IPS-11a (cell line): ENCODE data around the gene ARID5B.
"Not testable (repeated sequence)": the region's sequence is repeated elsewhere in the genome, so short reads cannot be mapped to it uniquely, and the experiment has no call there.

Experiments
- H3K4me3 ChIP-seq: one replicate; pipeline ENCODE4 v1.5.1; 2013; ENCODE audit warnings: low read depth, low read length, control low read depth

Gene ARID5B

GRCh38 chr10:61961278-61961677, 59.8 kb downstream of the ARID5B start:
- no peak overlapping the region for H3K4me3 ChIP-seq

GRCh38 chr10:61962971-61963370, 61.5 kb downstream of the ARID5B start:
- H3K4me3 ChIP-seq = no peak overlapping the region

- H3K4me3 ChIP-seq = no peak overlapping the region
Measured at GRCh38 chr10:61963669-61964058, 62.2 kb downstream of the ARID5B start.

GRCh38 chr10:61964059-61964709, 62.7 kb downstream of the ARID5B start:
- no peak overlapping the region for H3K4me3 ChIP-seq

- H3K4me3 ChIP-seq = no peak overlapping the region
Measured at GRCh38 chr10:61964949-61965702, 63.6 kb downstream of the ARID5B start.

- H3K4me3 ChIP-seq = no peak overlapping the region
Measured at GRCh38 chr10:61965703-61966395, 64.3 kb downstream of the ARID5B start.

- no peak overlapping the region for H3K4me3 ChIP-seq
Measured at GRCh38 chr10:61967298-61967697, 65.8 kb downstream of the ARID5B start.

- H3K4me3 ChIP-seq = no peak overlapping the region
Measured at GRCh38 chr10:61970182-61971002, 68.9 kb downstream of the ARID5B start.

GRCh38 chr10:61971003-61971325, 69.5 kb downstream of the ARID5B start:
- no peak overlapping the region for H3K4me3 ChIP-seq

- H3K4me3 ChIP-seq = no peak overlapping the region
Measured at GRCh38 chr10:61973169-61973568, 71.7 kb downstream of the ARID5B start.

GRCh38 chr10:61973906-61974305, 72.4 kb downstream of the ARID5B start:
- no peak overlapping the region for H3K4me3 ChIP-seq

- no peak overlapping the region for H3K4me3 ChIP-seq
Measured at GRCh38 chr10:61974601-61975390, 73.3 kb downstream of the ARID5B start.

GRCh38 chr10:61975391-61975932, 74.0 kb downstream of the ARID5B start:
- no peak overlapping the region for H3K4me3 ChIP-seq

GRCh38 chr10:61976951-61977721, 75.6 kb downstream of the ARID5B start:
- H3K4me3 ChIP-seq = not testable (repeated sequence)

- no peak overlapping the region for H3K4me3 ChIP-seq
Measured at GRCh38 chr10:61978965-61979364, 77.5 kb downstream of the ARID5B start.

- no peak overlapping the region for H3K4me3 ChIP-seq
Measured at GRCh38 chr10:61981460-61981859, 80.0 kb downstream of the ARID5B start.

- H3K4me3 ChIP-seq = no peak overlapping the region
Measured at GRCh38 chr10:61983255-61983654, 81.8 kb downstream of the ARID5B start.

- no peak overlapping the region for H3K4me3 ChIP-seq
Measured at GRCh38 chr10:61984803-61985418, 83.4 kb downstream of the ARID5B start.

- H3K4me3 ChIP-seq = no peak overlapping the region
Measured at GRCh38 chr10:61985715-61986114, 84.2 kb downstream of the ARID5B start.
